GM21381 (cell line): ENCODE measurements around the gene PTH2R.

Experiments used
- ATAC-seq: cut with Tn5 transposase; IDR thresholded peaks from one replicate; pipeline ENCODE4 v1.9.1; 2021; ENCODE audit warnings: mild to moderate bottlenecking, moderate library complexity; ENCODE audit not compliant: unreplicated experiment

The PTH2R gene

DNA sequence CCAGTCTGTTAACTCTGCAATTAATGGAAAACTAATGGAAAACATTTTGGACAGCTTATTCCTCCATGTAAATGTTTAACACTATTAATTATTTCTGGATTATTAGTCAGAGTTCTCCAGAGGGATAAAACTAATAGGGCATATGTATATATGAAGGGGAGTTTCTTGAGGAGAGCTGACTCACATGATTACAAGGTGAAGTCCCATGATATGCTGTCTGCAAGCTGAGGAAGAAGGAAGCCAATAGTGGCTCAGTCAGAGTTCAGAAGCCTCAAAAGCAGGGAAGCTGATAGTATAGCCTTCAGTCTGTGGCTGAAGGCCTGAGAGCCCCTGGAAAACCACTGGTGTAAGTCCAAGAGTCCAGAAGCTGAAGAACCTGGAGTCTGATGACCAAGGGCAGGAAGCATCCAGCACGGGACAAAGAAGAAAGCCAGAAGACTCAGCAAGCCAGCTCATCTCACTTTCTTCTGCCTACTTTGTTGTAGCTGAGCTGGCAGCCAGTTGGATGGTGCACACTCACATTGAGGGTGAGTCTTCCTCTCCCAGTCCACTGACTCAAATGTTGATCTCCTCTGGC is 136.0 kb downstream of the PTH2R start:
- ATAC-seq: no peak
